IPS DF 4.7 (cell line): ENCODE results near the gene NLGN2.

Source experiments
- DNase-seq: peaks from one replicate; pipeline ENCODE4 v3.0.0-alpha.2; 2013; ENCODE audit warnings: low spot score; ENCODE audit errors: extremely low read depth

The NLGN2 gene

DNA sequence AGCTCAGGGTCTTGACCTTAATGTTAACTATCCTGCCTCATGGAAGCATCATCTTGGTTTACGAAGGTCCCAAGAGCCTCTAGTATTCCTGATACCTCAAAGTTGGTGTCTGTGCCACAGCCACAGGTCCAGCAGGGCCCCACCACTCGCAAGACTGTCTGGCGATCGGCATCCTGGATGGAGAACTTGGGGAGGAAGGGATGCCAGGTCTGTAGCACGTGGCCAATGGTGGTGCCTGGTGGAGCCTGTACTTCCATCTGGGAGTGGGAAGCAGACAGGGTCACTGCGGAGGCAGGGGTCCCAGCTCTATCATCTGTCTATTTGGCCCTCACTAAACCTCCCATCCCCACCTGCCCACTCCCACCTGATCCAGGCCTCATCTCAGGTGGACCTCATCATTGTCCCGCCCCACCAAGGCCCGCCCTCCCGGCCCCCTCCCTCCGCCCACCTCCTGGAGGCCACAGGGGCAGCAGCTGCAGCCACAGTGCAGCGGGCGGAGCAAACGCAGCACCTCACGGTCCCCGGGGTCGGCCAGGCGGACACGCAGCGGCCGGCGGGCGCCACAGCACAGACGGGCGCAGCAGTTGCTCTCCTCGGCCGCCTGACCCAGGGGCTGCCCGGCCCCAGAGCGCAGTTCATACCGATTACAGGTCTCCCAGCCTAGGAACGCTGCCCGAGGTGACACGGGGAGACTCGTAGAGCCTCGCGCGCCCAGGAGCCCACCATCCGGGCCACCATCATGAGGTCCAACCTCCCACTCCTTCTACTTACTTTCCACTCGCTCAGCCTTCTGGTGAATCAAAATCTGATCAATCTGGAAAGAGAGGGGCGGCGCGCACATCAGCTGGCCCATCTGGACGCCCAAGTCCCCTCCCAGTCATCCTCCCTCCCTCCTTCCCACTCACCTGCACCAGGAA lies 14.7 kb upstream of the NLGN2 start:
- DNase-seq: no peak

DNA sequence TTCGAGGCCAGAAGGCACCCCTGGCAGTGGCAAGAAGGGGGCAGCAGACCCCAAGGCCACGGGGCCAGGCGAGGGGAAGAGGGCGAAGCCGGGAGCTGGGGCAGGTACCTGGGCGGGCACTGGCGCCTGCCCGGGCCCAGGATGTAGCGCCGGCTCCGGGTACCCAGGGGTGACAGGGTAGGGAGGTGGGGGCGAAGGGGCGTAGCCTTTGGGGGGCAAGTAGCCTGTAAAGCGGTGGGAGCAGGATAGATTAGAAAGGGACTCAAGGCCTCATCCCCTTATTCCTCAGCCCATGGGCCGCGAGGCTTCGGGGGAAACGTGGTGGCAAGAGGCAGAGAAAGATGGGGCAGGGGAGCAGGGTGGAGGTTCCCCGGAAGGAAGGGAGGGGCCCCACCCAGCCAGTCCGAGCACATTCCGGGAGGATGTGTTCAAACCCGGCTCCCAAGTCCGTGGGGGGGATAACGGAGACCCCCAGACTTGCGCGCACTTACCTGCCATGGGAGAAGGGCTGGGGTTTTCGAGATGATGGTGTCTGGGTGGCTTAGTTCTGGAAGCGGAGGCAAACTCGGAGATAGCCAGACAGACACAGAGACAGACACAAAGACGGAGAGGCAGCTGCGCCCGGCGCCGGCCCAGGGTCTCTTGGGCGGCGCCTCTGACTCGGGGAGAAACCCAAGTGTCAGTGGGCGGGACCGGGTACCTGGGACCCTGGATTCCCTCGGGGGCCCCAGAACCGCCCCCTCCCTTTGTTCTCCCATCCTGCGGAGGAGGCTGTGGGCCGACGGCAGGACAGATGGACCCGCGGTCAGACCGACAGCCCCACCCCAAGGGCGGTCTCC lies 13.8 kb upstream of the NLGN2 start:
- DNase-seq: no peak

GRCh38 chr17:7394452-7395191 lies 13.0 kb upstream of the NLGN2 start, which contains the start of gene PLSCR3:
PLSCR3 (minus strand) TSS chr17:7394525; CDS start chr17:7394110, 415 bp downstream.
- DNase-seq: no peak

DNA sequence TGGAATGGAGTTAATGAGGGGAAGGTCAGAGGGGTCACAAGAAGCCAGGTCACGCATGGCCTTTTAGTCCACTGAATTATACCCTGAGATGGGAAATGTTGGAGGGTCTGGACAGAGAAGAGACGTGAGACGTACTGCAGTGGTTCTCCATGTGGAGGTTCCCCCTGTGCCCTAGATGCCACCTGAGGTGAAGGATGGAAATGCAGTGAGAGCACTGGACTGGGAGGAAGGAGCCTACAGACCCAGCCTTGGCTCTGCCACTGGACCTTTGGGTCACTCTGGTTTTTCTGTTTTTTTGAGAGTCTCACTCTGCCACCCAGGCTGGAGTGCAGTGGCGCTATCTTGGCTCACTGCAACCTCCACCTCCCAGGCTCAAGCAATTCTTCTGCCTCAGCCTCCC lies 11.5 kb upstream of the NLGN2 start:
- DNase-seq: no peak

- no peak for DNase-seq
Measured at GRCh38 chr17:7398612-7399011, 9.0 kb upstream of the NLGN2 start.

- DNase-seq: no peak
Measured at GRCh38 chr17:7403043-7403726, 4.5 kb upstream of the NLGN2 start.

DNA sequence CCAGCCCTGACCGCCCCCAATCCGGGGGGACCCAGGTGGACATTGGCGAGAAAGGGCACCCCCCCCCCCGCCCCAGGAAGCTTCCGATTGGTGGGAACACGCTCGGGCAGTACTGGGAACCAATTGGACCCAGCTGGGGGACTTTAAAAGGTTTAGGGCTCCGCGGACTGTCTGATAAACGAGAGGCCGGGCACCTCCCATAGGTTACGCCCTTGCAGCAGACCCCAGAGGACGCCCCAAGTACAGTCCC lies 4.0 kb upstream of the NLGN2 start:
- DNase-seq: no peak

GRCh38 chr17:7403977-7404736 lies 3.5 kb upstream of the NLGN2 start, which contains the start of gene TMEM256:
TMEM256 (minus strand) TSS chr17:7404097; CDS start chr17:7404084, 13 bp downstream.
- peak; percentile 97 for DNase-seq

GRCh38 chr17:7404737-7405349 lies 2.8 kb upstream of the NLGN2 start:
- no peak for DNase-seq

DNA sequence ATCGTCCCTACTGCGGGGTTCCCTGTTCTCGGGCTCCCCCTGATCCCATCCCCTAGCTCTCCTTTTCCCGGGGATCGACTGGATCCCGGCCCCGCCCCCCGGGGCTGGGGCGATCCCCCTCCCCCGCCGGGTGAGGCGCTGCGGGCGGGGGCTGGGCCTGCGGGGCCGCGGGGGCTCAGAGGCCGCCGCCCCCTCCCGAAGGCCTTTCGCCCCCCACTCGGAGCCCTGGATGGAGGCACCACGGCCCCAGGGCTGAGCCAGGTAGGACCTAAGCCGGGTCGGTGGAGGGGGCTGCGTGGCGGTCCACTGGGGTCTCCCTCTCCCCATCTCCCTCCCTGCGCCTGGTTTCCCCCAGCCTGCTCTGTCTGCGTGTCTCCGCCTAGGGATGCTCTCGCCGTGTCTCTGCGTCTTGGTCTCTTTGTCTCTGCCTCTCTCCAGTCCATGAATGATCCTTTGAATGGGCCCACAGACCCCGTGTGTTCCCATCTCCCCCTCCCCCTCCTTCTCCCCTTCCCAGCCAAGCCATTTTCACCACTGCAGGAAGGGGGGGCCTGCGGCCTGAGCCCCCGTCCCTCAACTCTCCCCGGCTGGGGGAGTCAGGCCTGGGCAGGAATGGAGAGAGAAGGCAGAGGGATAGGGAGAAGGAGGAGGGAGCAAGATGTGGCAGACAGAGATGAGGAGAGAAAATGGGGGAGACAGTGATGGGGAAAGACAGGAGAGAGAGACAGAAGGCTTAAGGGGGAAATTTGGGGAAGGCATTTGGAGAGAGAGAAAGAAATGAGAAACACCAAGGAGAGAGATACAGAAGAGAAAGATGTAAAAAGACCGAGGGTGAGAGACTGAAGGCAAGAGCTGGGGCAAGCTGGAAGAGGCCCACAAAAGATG lies 2.1 kb upstream of the NLGN2 start:
- DNase-seq: no peak

DNA sequence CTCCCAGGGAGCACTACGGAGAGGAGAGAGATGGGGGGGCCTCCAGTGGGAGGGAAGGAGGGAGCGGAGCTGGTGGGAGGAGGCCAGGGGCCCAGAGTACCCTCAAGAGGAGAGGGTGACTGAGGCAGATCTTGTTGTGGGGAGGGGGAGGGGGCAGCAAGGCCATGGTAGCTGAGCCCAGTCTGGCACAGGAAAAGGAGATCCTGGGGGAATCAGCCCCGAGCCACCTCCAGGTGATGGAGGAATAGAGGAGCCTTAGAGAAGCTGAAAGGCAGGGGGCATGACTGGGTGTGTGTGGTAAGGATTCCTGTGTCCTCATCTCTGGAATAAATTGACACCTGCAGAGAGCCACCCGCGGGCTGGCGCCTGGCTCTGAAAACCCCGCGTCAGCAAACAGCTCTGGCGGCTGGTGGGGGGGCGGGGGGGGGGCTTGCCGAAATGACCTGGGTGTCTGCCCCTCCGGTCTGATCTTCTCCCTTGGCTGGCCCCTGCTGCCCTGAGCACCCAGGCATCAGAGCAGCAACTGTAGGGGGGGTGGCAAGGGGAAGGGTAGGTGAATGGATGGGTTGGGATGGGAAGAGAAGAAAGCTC lies 1.3 kb upstream of the NLGN2 start:
- no peak for DNase-seq

DNA sequence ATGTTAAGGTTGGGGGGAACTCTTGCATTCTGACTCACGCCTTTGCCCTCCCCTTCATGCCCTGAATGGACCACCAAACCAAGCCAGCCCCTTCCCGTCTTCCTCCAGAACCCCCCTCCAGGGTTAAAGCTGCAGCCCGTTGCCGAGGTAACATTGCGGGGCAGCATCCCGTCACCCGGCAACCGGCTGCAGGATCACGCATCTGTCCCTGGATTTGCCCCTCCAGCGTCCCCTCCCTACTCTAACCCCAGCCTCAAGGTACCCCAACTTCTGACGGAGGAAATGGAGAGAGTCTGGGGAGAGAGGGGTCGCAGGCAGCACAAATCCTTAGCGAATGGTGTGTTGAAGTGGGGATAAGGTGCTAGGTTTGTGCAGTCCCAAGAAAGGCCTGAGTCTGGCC lies 563 bp upstream of the NLGN2 start:
- no peak for DNase-seq

DNA sequence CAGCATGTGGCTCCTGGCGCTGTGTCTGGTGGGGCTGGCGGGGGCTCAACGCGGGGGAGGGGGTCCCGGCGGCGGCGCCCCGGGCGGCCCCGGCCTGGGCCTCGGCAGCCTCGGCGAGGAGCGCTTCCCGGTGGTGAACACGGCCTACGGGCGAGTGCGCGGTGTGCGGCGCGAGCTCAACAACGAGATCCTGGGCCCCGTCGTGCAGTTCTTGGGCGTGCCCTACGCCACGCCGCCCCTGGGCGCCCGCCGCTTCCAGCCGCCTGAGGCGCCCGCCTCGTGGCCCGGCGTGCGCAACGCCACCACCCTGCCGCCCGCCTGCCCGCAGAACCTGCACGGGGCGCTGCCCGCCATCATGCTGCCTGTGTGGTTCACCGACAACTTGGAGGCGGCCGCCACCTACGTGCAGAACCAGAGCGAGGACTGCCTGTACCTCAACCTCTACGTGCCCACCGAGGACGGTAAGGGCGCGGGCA lies 645 bp downstream of the NLGN2 start:
- DNase-seq: no peak

GRCh38 chr17:7408863-7409262 lies 1.2 kb downstream of the NLGN2 start:
- no peak for DNase-seq

DNA sequence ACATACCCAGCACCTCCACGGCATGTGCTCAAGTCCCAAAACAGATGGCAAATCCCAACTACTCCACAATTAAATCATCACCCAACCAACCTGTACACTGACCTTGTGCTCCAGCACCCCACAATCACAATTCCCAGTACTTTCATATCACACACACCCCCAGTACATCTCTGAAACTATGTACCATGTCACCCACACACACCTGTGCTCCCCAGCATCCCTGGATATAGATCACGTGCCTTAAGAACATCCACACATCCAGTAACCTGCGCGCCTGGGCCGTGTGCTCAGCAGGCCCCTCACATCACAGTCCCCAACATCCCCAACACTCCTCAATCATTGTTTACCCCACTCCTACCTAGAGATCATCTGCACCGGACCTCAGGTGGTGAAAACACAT lies 2.1 kb downstream of the NLGN2 start:
- DNase-seq: no peak

DNA sequence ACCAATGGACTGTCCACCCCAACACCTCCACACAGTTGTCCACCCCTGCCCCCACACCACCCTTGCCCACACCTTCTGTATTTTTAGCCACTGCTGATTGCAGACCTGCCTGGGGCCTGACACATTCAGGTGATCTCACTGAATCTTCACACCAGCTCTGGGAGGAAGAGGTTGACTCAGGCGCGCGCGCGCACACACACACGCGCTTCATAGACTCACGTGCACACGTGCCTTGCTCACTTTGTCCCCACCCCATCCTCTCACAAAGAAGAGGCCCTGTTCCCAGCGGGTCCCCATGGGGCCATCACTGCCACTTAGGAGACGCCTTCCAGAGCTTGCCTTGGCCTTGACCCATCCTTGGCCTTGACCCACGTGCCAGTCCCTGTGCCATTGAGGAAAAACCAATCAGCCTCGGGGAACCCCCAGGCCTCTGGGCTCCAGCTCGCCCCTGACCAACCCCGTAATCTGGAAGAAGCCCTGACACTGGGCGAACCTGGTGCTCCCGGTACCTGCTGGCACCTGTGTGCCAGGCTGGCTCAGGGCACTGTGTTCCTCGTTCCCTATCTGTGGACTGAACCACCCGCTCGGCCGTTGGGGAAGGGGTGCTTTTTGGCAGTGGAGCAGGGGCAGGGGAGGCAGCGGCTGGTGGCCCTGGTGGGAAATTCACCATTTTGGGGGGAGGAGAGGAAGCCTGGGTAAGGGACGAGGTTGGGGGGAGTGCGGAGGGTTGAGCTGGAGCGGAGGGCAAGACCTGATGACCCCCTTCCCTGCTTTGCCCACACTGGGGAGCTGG lies 3.2 kb downstream of the NLGN2 start:
- DNase-seq: no peak

DNA sequence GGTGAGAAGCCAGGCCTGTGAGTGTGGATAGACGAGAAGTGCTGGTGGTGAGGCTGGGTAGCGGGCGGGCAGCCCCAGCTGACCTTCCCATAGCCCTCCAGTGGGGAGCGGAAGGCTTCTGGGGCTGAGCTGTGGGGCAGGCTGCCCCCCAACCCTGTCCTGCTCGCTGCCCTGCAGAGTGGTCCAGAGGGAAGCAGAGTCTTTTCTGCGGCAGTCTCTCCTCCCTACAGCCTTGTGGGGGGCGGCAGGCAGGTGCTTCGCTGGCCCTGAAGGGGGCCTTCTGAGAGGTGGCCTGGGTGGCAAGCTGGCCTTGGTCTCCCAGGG lies 3.7 kb downstream of the NLGN2 start:
- DNase-seq: no peak
